ENCODE measurements around the gene SLC5A11.

GRCh38 chr16:24855678-24856077 lies 9.9 kb downstream of the SLC5A11 start:
- TF ChIP-seq POLR2A (IDR thresholded peaks at IDR 0.05) (no peak), CTCF (IDR thresholded peaks at IDR 0.05) (no peak), EP300 (IDR thresholded peaks at IDR 0.05; ENCODE audit: low read depth) (no peak)
